GM21529 (cell line): Measurements from ENCODE around the gene FAM221B.

Source experiments
- ATAC-seq: cut with Tn5 transposase; IDR thresholded peaks from one replicate; pipeline ENCODE4 v1.9.1; 2021; ENCODE audit not compliant: unreplicated experiment

Gene FAM221B

GRCh38 chr9:35847792-35848572 lies 19.4 kb upstream of the FAM221B start:
- peak; percentile 89 for ATAC-seq

GRCh38 chr9:35845824-35846771 lies 17.6 kb upstream of the FAM221B start:
- ATAC-seq: no peak

- ATAC-seq: no peak
Observed at GRCh38 chr9:35844628-35845270, 16.2 kb upstream of the FAM221B start.

- peak; percentile 76 for ATAC-seq
Observed at GRCh38 chr9:35842795-35843194, 14.3 kb upstream of the FAM221B start.

- ATAC-seq: peak; percentile 24
Observed at GRCh38 chr9:35842020-35842745, 13.7 kb upstream of the FAM221B start.

GRCh38 chr9:35841645-35841900 lies 13.0 kb upstream of the FAM221B start:
- ATAC-seq: no peak

GRCh38 chr9:35840881-35841644 lies 12.5 kb upstream of the FAM221B start:
- no peak for ATAC-seq

- ATAC-seq: no peak
Observed at GRCh38 chr9:35839926-35840325, 11.4 kb upstream of the FAM221B start.

- no peak for ATAC-seq
Observed at GRCh38 chr9:35836595-35836994, 8.1 kb upstream of the FAM221B start.

GRCh38 chr9:35835766-35836165 lies 7.2 kb upstream of the FAM221B start:
- ATAC-seq: no peak

GRCh38 chr9:35835216-35835632 lies 6.7 kb upstream of the FAM221B start:
- no peak for ATAC-seq

GRCh38 chr9:35834260-35835215 lies 6.0 kb upstream of the FAM221B start:
- no peak for ATAC-seq

- no peak for ATAC-seq
Observed at GRCh38 chr9:35832814-35833213, 4.3 kb upstream of the FAM221B start.

- ATAC-seq: no peak
Observed at GRCh38 chr9:35831040-35831439, 2.5 kb upstream of the FAM221B start.

GRCh38 chr9:35829764-35830096 lies 1.2 kb upstream of the FAM221B start:
- no peak for ATAC-seq

- ATAC-seq: peak; percentile 78
Observed at GRCh38 chr9:35829084-35829763, 692 bp upstream of the FAM221B start, which contains the start of gene TMEM8B. Gene TMEM8B (plus strand): TSS chr9:35829228. CDS start chr9:35829448, 220 bp downstream.

GRCh38 chr9:35827486-35827885 lies 1.0 kb downstream of the FAM221B start:
- ATAC-seq: no peak

- ATAC-seq: peak; percentile 44
Observed at GRCh38 chr9:35826071-35826701, 2.3 kb downstream of the FAM221B start.
